CD14-positive monocyte (primary cell): ENCODE data around the gene FAM72B. TPM values are rescaled to one million over a fixed set of nuclear protein-coding genes. Genes with fewer than 3 reads are reported as not detected.
"Not testable (repeated sequence)": the region's sequence is repeated elsewhere in the genome, so short reads cannot be mapped to it uniquely, and the experiment has no call there.

Source experiments
- DNase-seq, 3 donors: peaks; one replicate each; pipeline ENCODE4 v3.0.0-alpha.2; 2011 to 2022
- H2AFZ ChIP-seq: 2 replicates; pipeline ENCODE4 v1.6.0; 2012; ENCODE audit warnings: mild to moderate bottlenecking, low read depth, low read length, inconsistent platforms; ENCODE audit not compliant: insufficient read depth, poor library complexity, severe bottlenecking
- H3K27ac ChIP-seq, 2 donors: 1 replicate in 1 of 2; 2 replicates in 1 of 2; pipeline ENCODE4 v1.5.1; 2012 to 2013; ENCODE audit warnings: low read length in 2 of 2, control low read depth in 1 of 2, inconsistent platforms in 1 of 2, low read depth in 1 of 2, mild to moderate bottlenecking in 1 of 2
- H3K27me3 ChIP-seq, 2 donors: one replicate each; pipeline versions ENCODE4 v1.6.0 to v1.6.1; 2011 to 2013; ENCODE audit warnings: low read length in 2 of 2; ENCODE audit not compliant: control insufficient read depth in 2 of 2, insufficient read depth in 2 of 2
- H3K36me3 ChIP-seq, 2 donors: replicated peaks in 1 of 2; 1 replicate in 1 of 2; 2 replicates in 1 of 2; pipeline versions ENCODE4 v1.5.1 to v1.6.1; 2012 to 2013; ENCODE audit warnings: low read length in 2 of 2, control low read depth in 1 of 2, inconsistent platforms in 1 of 2, mild to moderate bottlenecking in 1 of 2; ENCODE audit not compliant: insufficient read depth in 2 of 2, control insufficient read depth in 1 of 2
- H3K4me1 ChIP-seq, 2 donors: 1 replicate in 1 of 2; 2 replicates in 1 of 2; pipeline versions ENCODE4 v1.5.1 to v1.6.1; 2012 to 2013; ENCODE audit warnings: low read length in 2 of 2, control low read depth in 1 of 2, inconsistent platforms in 1 of 2, mild to moderate bottlenecking in 1 of 2, moderate library complexity in 1 of 2; ENCODE audit not compliant: insufficient read depth in 2 of 2, control insufficient read depth in 1 of 2
- H3K4me2 ChIP-seq: replicated peaks from 2 replicates; pipeline ENCODE3; 2012; ENCODE audit warnings: low read length, moderate library complexity, mild to moderate bottlenecking; ENCODE audit not compliant: poor library complexity, severe bottlenecking; ENCODE audit errors: extremely low read depth
- H3K4me3 ChIP-seq, 3 experiments: fragments of 200-600 bp in 1 of 3; sonication (generic) in 1 of 3; replicated peaks in 1 of 3; 1 replicate in 2 of 3; 2 replicates in 1 of 3; pipeline ENCODE4 v1.5.1; 2011 to 2013; ENCODE audit warnings: low read length in 3 of 3, mild to moderate bottlenecking in 3 of 3, control low read depth in 2 of 3, low read depth in 2 of 3, inconsistent platforms in 1 of 3, moderate library complexity in 1 of 3
- H3K79me2 ChIP-seq: 2 replicates; pipeline ENCODE4 v1.6.0; 2012; ENCODE audit warnings: mild to moderate bottlenecking, control low read depth, inconsistent platforms, low read length, moderate library complexity; ENCODE audit not compliant: insufficient read depth
- H3K9ac ChIP-seq: 2 replicates; pipeline ENCODE4 v1.6.0; 2017; ENCODE audit warnings: low read length, mild to moderate bottlenecking; ENCODE audit not compliant: insufficient read depth, poor library complexity, severe bottlenecking
- H3K9me3 ChIP-seq, 2 donors: replicated peaks in 1 of 2; 1 replicate in 1 of 2; 2 replicates in 1 of 2; pipeline versions ENCODE4 v1.5.1 to v1.6.1; 2012 to 2013; ENCODE audit warnings: low read length in 2 of 2, control low read depth in 1 of 2; ENCODE audit not compliant: control insufficient read depth in 1 of 2, insufficient read depth in 1 of 2
- H4K20me1 ChIP-seq: 2 replicates; pipeline ENCODE4 v1.6.0; 2012; ENCODE audit warnings: mild to moderate bottlenecking, low read length, control low read depth, moderate library complexity; ENCODE audit not compliant: insufficient read depth
- H3K27ac Mint-ChIP-seq, 7 donors: one replicate each; pipeline ENCODE4 v1.8.0; 2020; ENCODE audit warnings: mild to moderate bottlenecking in 7 of 7, mixed read lengths in 7 of 7, moderate library complexity in 6 of 7, inconsistent platforms in 2 of 7
- H3K27me3 Mint-ChIP-seq, 3 donors: one replicate each; pipeline ENCODE4 v1.8.0; 2021 to 2022; ENCODE audit warnings: low read depth in 3 of 3, mild to moderate bottlenecking in 3 of 3, mixed read lengths in 3 of 3, moderate library complexity in 3 of 3, inconsistent platforms in 1 of 3
- H3K36me3 Mint-ChIP-seq, 2 donors: one replicate each; pipeline ENCODE4 v1.8.0; 2020; ENCODE audit warnings: mixed read lengths in 2 of 2, inconsistent platforms in 1 of 2, mild to moderate bottlenecking in 1 of 2
- H3K4me1 Mint-ChIP-seq: one replicate; pipeline ENCODE4 v1.8.0; 2020; ENCODE audit warnings: mild to moderate bottlenecking, mixed read lengths
- H3K4me3 Mint-ChIP-seq, 2 donors: one replicate each; pipeline ENCODE4 v1.8.0; 2020; ENCODE audit warnings: mild to moderate bottlenecking in 2 of 2, mixed read lengths in 2 of 2, moderate library complexity in 1 of 2
- H3K9me3 Mint-ChIP-seq, 7 donors: one replicate each; pipeline ENCODE4 v1.8.0; 2020 to 2022; ENCODE audit warnings: mixed read lengths in 7 of 7, mild to moderate bottlenecking in 6 of 7, moderate library complexity in 6 of 7, inconsistent platforms in 2 of 7
- WGBS: methylation state at CpG from one replicate; pipeline ENCODE4 v1.1.5; 2013; ENCODE audit warnings: missing lambda C conversion rate; ENCODE audit not compliant: insufficient coverage; 5-methylcytosine and 5-hydroxymethylcytosine counted together
- intact Hi-C, 2 donors: fragments of 100-400 bp; cut with micrococcal nuclease; formaldehyde crosslinking; loops; one replicate each; pipeline versions ENCODE4 v1.15.0 to v1.15.1; 2023
- polyA plus RNA-seq, 3 donors: library from polyadenylated mRNA; depleted of rRNA in 1 of 3; unstranded in 2 of 3; stranded (reverse) in 1 of 3; fragments of 300-500 nt in 2 of 3; fragments of >200 nt in 1 of 3; fragmentation: Illumina TruSeq in 2 of 3; gene quantifications; 1 replicate in 2 of 3; 2 replicates in 1 of 3; pipeline ENCODE4 v1.2.3, GENCODE V29; 2012 to 2021

FAM72B gene
- polyA plus RNA-seq, 3 donors, result 0.66 to 2.7 (median 0.73) TPM

DNA sequence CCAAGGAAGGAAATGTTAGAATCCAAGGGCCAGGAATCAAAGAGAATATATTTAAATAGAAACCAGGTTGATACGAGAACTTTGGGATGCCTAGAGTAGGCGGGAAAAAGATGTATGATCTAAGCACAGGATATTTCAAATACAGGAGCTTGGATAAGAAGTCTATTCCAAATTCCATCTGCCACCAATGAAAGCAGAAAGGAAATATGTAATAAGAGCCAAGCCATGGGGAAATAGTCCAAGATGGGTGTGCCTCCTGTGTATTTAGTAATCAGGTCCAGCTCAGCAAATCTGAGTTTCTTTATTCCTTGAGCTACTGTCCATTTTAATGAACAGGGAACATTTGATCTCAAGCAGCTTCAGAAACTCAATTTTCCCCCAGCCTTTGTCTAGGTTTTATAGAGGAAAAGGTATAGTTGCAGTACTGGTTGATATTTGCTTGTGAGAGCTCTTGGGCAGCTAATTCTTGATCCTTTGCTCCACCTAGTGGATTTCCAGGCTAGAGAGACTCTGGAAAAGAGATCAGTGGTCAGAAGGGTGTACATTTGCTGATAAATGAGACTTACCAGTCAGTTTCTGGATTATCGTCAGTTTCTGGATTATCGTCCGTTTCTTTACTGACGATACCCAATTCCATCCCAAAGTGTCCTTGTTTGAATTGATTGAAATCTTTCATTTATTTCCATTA lies 28.3 kb downstream of the FAM72B start:
- H3K4me3 ChIP-seq, H3K36me3 Mint-ChIP-seq, intact Hi-C loops, H3K79me2 ChIP-seq, H3K4me3 Mint-ChIP-seq, H3K4me2 ChIP-seq, H3K9ac ChIP-seq, H3K27me3 ChIP-seq, H3K9me3 Mint-ChIP-seq, H2AFZ ChIP-seq, H4K20me1 ChIP-seq, H3K9me3 ChIP-seq, H3K27me3 Mint-ChIP-seq, H3K36me3 ChIP-seq: not testable (repeated sequence)
- Histone ChIP-seq H3K27ac (peak overlapping the region in 1 of 2 donors; percentile 31), H3K4me1 (peaks cover 9 to 14% of the 10 kb centered on the region in 2 donors)
- peaks cover 18% of the 10 kb centered on the region for H3K4me1 Mint-ChIP-seq
- peak in 2 of 3 donors; percentile 8 to 32 for DNase-seq
- no CpG with 5 or more reads among the region's 6 CpGs for WGBS
- peak overlapping the region in 4 of 7 donors; percentile 15 to 57 (median 34) for H3K27ac Mint-ChIP-seq

DNA sequence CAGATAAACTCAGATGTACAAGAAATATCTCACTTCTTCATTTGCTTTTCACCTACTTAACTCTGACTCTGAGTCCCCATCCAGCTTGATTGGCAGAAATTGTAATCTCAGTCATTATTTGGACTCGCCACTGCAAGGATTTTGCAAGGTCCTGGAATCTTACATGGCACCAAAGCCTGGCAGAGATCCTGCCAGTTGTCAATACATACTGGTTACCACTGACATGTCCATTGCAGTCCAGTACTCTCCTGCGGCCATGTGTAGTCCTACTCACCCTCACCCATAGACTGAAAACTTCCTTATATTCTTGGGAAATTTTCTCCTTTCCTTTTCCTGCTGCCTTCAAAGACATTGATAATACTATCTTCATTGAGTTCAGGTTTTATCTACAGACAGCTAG lies 29.3 kb downstream of the FAM72B start:
- intact Hi-C loops, H4K20me1 ChIP-seq, DNase-seq, H3K27me3 ChIP-seq, H3K79me2 ChIP-seq, H3K4me3 Mint-ChIP-seq, H3K9ac ChIP-seq, H3K36me3 Mint-ChIP-seq, H3K4me2 ChIP-seq, H3K9me3 ChIP-seq, H3K9me3 Mint-ChIP-seq, H3K27ac ChIP-seq, H3K36me3 ChIP-seq, H3K27me3 Mint-ChIP-seq, H3K4me3 ChIP-seq, H2AFZ ChIP-seq: not testable (repeated sequence)
- WGBS, result no CpG with 5 or more reads among the region's 2 CpGs
- peaks cover 7 to 11% of the 10 kb centered on the region in 2 donors for H3K4me1 ChIP-seq
- Mint-ChIP-seq H3K27ac (peak overlapping the region in 1 of 7 donors; percentile 35), H3K4me1 (peaks cover 14% of the 10 kb centered on the region)

DNA sequence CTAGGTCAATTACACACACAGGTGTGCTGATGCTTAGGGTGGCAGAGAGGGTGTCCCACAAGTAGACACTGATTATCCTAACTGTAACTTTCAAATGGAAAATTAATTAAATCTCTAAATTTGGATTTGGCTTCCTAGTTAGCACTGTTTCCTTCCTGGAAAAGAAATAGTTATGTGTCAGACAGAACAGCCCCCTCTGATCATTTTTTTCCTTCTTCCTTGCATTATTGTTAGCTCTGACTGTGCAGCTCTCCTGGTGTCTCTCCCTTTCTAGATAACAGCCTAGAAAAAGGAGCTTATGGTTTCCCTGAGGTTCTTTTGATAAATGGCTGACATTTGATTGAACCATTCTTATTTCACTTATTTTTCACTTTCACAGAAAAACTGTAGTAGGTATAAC lies 31.4 kb downstream of the FAM72B start:
- H3K4me1 ChIP-seq, H3K36me3 Mint-ChIP-seq, H3K4me3 ChIP-seq, H3K27ac ChIP-seq, H3K9me3 Mint-ChIP-seq, H3K4me3 Mint-ChIP-seq, intact Hi-C loops, H3K9me3 ChIP-seq, H3K4me2 ChIP-seq, H2AFZ ChIP-seq, H4K20me1 ChIP-seq, DNase-seq, H3K9ac ChIP-seq, H3K27ac Mint-ChIP-seq, H3K36me3 ChIP-seq, H3K79me2 ChIP-seq, H3K27me3 ChIP-seq, H3K27me3 Mint-ChIP-seq: not testable (repeated sequence)
- H3K4me1 Mint-ChIP-seq, result peaks cover 10% of the 10 kb centered on the region

DNA sequence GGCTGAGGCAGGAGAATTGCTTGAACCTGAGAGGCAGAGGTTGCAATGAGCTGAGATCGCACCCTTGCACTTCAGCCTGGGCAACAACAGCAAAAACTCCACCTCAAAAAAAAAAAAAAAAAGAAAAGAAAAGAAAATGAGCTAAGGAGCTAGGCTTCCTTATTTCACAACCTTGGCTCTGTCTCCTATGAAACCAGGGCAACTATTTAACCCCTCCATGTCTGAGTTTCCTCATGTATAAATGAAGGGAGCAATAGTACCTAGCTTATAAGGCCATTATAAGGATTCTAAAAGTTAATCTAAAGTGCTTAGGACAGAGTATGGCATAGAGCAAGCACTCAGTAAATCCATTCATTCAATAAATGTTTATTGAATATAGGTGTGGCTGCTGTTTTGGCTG lies 32.8 kb downstream of the FAM72B start:
- H3K4me3 Mint-ChIP-seq, H4K20me1 ChIP-seq, H3K79me2 ChIP-seq, H3K9ac ChIP-seq, H3K27ac ChIP-seq, H3K4me3 ChIP-seq, H3K9me3 ChIP-seq, H3K9me3 Mint-ChIP-seq, H2AFZ ChIP-seq, H3K4me1 ChIP-seq, H3K27me3 Mint-ChIP-seq, H3K36me3 Mint-ChIP-seq, H3K27me3 ChIP-seq, H3K4me2 ChIP-seq, DNase-seq, H3K36me3 ChIP-seq, H3K27ac Mint-ChIP-seq, intact Hi-C loops: not testable (repeated sequence)
- no CpG with 5 or more reads among the region's 1 CpG for WGBS
- peaks cover 10% of the 10 kb centered on the region for H3K4me1 Mint-ChIP-seq
